Measurements from ENCODE around the gene SPOCK1.
A peak's percentile ranks its signal among the peaks of the same experiment; 100 is the strongest.

The SPOCK1 gene

DNA sequence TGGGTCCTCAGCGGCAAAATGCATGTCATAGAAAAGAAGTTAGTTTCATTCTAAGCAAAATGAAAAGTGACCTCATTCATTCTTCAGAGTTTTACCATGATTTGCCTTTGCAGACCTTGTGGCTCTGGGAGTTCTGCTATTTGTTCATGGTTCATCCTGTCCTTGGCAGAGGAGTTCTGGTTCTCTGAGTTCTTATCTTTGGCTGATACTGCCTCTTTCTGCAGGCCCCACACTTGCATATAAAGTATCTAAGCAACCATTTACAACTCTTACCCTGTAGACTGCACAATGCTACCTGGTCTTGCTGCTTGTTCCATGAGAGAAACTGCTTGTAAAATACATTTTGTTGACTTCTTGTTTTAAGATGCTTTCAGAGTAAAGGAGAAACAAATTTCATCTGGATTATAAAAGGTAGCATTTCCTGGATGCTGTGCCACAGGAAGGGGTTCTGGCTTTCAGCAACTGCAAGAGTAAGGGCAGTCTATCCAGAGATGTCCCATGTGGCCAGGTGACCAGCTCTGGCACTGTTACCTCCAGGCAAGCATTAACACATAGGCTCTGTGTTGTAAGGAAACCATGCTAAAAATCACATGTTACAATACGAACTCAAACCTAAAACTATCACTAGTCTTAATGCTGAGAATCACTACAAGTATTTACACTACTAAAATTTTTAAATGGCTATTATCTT lies 513.2 kb downstream of the SPOCK1 start:
- TF ChIP-seq, protein P1, sequence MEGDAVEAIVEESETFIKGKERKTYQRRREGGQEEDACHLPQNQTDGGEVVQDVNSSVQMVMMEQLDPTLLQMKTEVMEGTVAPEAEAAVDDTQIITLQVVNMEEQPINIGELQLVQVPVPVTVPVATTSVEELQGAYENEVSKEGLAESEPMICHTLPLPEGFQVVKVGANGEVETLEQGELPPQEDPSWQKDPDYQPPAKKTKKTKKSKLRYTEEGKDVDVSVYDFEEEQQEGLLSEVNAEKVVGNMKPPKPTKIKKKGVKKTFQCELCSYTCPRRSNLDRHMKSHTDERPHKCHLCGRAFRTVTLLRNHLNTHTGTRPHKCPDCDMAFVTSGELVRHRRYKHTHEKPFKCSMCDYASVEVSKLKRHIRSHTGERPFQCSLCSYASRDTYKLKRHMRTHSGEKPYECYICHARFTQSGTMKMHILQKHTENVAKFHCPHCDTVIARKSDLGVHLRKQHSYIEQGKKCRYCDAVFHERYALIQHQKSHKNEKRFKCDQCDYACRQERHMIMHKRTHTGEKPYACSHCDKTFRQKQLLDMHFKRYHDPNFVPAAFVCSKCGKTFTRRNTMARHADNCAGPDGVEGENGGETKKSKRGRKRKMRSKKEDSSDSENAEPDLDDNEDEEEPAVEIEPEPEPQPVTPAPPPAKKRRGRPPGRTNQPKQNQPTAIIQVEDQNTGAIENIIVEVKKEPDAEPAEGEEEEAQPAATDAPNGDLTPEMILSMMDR (IDR thresholded peaks at IDR 0.05; ENCODE audit: poor library complexity, severe bottlenecking) = no peak
- ATAC-seq (ENCODE audit: low read depth) = no peak

DNA sequence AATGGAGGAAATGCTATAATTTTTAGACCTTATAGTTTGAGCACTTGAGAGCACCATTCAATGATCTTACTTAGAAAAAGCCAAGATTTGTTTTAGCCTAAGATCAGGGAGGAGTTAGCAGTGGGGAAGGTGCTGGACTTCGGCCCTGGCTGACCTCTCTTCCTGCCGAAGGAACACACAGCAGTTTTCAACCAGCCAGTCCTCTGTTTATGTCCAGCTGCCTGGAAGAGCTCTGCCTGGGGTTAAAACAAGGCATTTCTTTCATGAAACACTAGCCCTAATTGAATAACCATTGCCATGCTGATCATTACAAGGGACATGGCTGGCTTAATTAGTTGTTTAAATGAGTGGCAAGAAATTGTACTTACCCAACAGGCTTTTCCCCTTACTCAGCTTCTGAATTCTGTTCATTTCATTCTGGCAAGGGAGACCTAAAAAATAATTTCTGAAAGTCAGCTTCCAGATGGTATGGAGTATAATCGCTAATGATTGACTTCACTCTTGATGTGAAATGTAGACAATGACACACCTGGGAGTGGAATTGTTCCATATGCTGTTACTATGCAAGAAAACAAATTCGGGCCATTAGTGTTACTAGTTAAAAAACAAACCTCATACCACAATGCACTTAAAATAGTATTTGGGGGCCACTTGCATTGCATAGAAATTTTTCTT lies 514.2 kb downstream of the SPOCK1 start:
- H3K4me3 ChIP-seq (ENCODE audit: severe bottlenecking) = no peak overlapping the region
- TF ChIP-seq, protein P1 (IDR thresholded peaks at IDR 0.05; ENCODE audit: poor library complexity, severe bottlenecking) = no peak
- ATAC-seq (ENCODE audit: low read depth) (no peak), DNase-seq (ENCODE audit: low spot score) (no peak)
- no peak overlapping the region for H3K27ac ChIP-seq (ENCODE audit: poor library complexity, severe bottlenecking)
- no peaks in the 10 kb centered on the region for H3K4me1 ChIP-seq (ENCODE audit: insufficient read depth, poor library complexity, severe bottlenecking)
- no peaks in the 10 kb centered on the region for H3K9me3 ChIP-seq (ENCODE audit: severe bottlenecking)
- no peaks in the 10 kb centered on the region for H3K36me3 ChIP-seq (ENCODE audit: low read depth)
- H3K27me3 ChIP-seq (ENCODE audit: insufficient read depth, poor library complexity, severe bottlenecking) = no peaks in the 10 kb centered on the region

More for the DNA sequence above, 513.2 kb downstream of the SPOCK1 start:
- Histone ChIP-seq H3K36me3 (ENCODE audit: low read depth) (no peaks in the 10 kb centered on the region), H3K27me3 (ENCODE audit: insufficient read depth, poor library complexity, severe bottlenecking) (no peaks in the 10 kb centered on the region), H3K27ac (ENCODE audit: poor library complexity, severe bottlenecking) (no peak overlapping the region), H3K4me3 (ENCODE audit: severe bottlenecking) (no peak overlapping the region), H3K4me1 (ENCODE audit: insufficient read depth, poor library complexity, severe bottlenecking) (no peaks in the 10 kb centered on the region), H3K9me3 (ENCODE audit: severe bottlenecking) (no peaks in the 10 kb centered on the region)
- no peak for DNase-seq (ENCODE audit: low spot score)

DNA sequence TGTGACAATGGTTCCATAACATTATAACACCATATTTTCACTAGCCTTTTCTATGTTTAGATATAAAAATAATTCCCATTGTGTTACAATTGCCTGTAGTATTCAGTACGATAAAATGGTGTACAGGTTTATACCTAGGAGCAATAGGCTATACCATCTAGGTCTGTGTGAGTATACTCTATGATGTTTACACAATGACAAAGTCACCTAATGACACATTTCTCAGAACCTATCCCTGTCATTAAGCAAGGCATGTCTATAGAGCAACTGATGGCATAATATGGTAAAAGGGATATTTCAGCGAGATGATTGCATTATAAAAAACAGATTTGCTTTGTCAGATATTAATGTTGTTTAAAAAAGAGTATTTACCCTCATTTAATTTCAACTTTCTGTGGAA lies 517.2 kb downstream of the SPOCK1 start:
- ATAC-seq (ENCODE audit: low read depth) (no peak), DNase-seq (ENCODE audit: low spot score) (no peak)
- H3K36me3 ChIP-seq (ENCODE audit: low read depth) = no peaks in the 10 kb centered on the region
- H3K9me3 ChIP-seq (ENCODE audit: severe bottlenecking) = no peaks in the 10 kb centered on the region
- no peaks in the 10 kb centered on the region for H3K27me3 ChIP-seq (ENCODE audit: insufficient read depth, poor library complexity, severe bottlenecking)
- H3K4me3 ChIP-seq (ENCODE audit: severe bottlenecking) = no peak overlapping the region
- no peaks in the 10 kb centered on the region for H3K4me1 ChIP-seq (ENCODE audit: insufficient read depth, poor library complexity, severe bottlenecking)
- TF ChIP-seq, protein P1 (IDR thresholded peaks at IDR 0.05; ENCODE audit: poor library complexity, severe bottlenecking) = no peak
- H3K27ac ChIP-seq (ENCODE audit: poor library complexity, severe bottlenecking) = no peak overlapping the region

DNA sequence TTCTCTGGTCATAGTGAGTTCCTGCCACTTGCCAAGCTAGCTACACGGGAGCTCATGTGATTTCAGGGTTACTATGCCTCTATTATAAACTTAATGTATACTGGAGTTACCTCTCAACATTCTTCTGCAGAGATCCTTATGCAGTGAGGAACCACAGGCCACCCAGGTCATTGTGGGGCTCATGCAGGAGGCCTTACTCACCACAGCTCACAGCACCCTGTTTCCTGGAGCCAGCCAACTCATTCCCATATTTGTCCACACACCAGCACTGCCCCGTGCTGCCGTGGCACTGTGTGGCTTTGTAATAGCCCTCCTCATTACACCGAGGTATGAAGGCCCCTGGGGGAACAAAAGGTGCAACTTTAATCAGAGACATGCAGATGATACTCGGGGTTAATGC lies 520.0 kb downstream of the SPOCK1 start:
- DNase-seq (ENCODE audit: low spot score) (no peak), ATAC-seq (ENCODE audit: low read depth) (no peak)
- TF ChIP-seq, protein P1 (IDR thresholded peaks at IDR 0.05; ENCODE audit: poor library complexity, severe bottlenecking) = no peak
- no peaks in the 10 kb centered on the region for H3K27me3 ChIP-seq (ENCODE audit: insufficient read depth, poor library complexity, severe bottlenecking)
- H3K4me1 ChIP-seq (ENCODE audit: insufficient read depth, poor library complexity, severe bottlenecking) = no peaks in the 10 kb centered on the region
- no peaks in the 10 kb centered on the region for H3K36me3 ChIP-seq (ENCODE audit: low read depth)
- no peak overlapping the region for H3K4me3 ChIP-seq (ENCODE audit: severe bottlenecking)
- no peaks in the 10 kb centered on the region for H3K9me3 ChIP-seq (ENCODE audit: severe bottlenecking)
- no peak overlapping the region for H3K27ac ChIP-seq (ENCODE audit: poor library complexity, severe bottlenecking)

DNA sequence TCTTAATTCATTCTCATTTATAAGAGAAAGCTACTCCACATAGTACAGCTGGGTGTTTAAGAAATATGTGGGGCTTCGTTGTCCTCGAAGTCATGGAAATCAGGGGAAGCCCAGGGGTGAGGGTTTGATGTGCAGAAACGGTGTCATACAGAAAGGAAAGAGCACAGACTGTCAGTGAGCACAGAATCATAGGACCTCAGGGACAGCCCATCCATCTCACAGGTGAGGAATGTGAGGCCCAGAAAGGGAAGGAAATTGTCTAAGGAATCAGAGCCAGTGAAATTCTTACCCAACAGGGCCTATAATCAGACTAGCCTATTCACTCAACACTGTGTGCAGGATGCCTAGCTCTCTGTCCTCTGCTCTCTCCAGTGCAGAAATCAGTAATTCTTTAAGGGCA lies 535.6 kb downstream of the SPOCK1 start:
- H3K27me3 ChIP-seq (ENCODE audit: insufficient read depth, poor library complexity, severe bottlenecking) = peaks cover 4% of the 10 kb centered on the region
- no peaks in the 10 kb centered on the region for H3K4me1 ChIP-seq (ENCODE audit: insufficient read depth, poor library complexity, severe bottlenecking)
- DNase-seq (ENCODE audit: low spot score) (no peak), ATAC-seq (ENCODE audit: low read depth) (peak; percentile 64)
- peaks cover 4% of the 10 kb centered on the region for H3K9me3 ChIP-seq (ENCODE audit: severe bottlenecking)
- H3K36me3 ChIP-seq (ENCODE audit: low read depth) = no peaks in the 10 kb centered on the region
- no peak overlapping the region for H3K4me3 ChIP-seq (ENCODE audit: severe bottlenecking)
- no peak overlapping the region for H3K27ac ChIP-seq (ENCODE audit: poor library complexity, severe bottlenecking)
- TF ChIP-seq, protein P1 (IDR thresholded peaks at IDR 0.05; ENCODE audit: poor library complexity, severe bottlenecking) = no peak
